ENCODE data around the gene MAP2. TPM values are rescaled to one million over a fixed set of nuclear protein-coding genes. Genes with fewer than 3 reads are reported as not detected.

MAP2 gene
- total and polyA plus RNA-seq, 2 of the 8 experiments (the other 6 are each of a cell fraction or from before 2014, with no cell fraction given), result 5.9 to 9.4 TPM

GRCh38 chr2:209459359-209459758, 35.5 kb downstream of the MAP2 start (continued):
- TF ChIP-seq CTCF (IDR thresholded peaks at IDR 0.05; ENCODE audit: control extremely low read depth in 1 of 3, insufficient read depth in 1 of 3, low read depth in 1 of 3, low read length in 3 of 3), result no peak

Data from H1 (cell line).